H9 (cell line): Measurements from ENCODE around the gene IQGAP2. TPM values are rescaled to one million over a fixed set of nuclear protein-coding genes. Genes with fewer than 3 reads are reported as not detected.

Experiments used
- DNase-seq: peaks from one replicate; pipeline ENCODE4 v3.0.0-alpha.2; 2017
- H2AFZ ChIP-seq: one replicate; pipeline ENCODE4 v1.6.1; 2013; ENCODE audit warnings: mild to moderate bottlenecking, low read length, control low read depth, moderate library complexity
- H2AK5ac ChIP-seq: 2 replicates; pipeline ENCODE4 v1.6.1; 2013; ENCODE audit warnings: low read length, control low read depth, mixed read lengths; ENCODE audit not compliant: insufficient read length
- H2BK120ac ChIP-seq: one replicate; pipeline ENCODE4 v1.6.1; 2013; ENCODE audit warnings: low read depth, mild to moderate bottlenecking, low read length, control low read depth, inconsistent platforms; ENCODE audit not compliant: poor library complexity, severe bottlenecking
- H2BK12ac ChIP-seq: 2 replicates; pipeline ENCODE4 v1.6.1; 2013; ENCODE audit warnings: low read length, control low read depth, mixed read lengths, low read depth; ENCODE audit not compliant: insufficient read length
- H2BK15ac ChIP-seq: 2 replicates; pipeline ENCODE4 v1.6.1; 2013; ENCODE audit warnings: low read depth, low read length, control low read depth
- H2BK20ac ChIP-seq: one replicate; pipeline ENCODE4 v1.6.1; 2013; ENCODE audit warnings: low read depth, mild to moderate bottlenecking, low read length, control low read depth, inconsistent platforms; ENCODE audit not compliant: poor library complexity, severe bottlenecking
- H2BK5ac ChIP-seq: 2 replicates; pipeline ENCODE4 v1.6.1; 2013; ENCODE audit warnings: low read length, control low read depth, mixed read lengths; ENCODE audit not compliant: insufficient read length
- H3K14ac ChIP-seq: 2 replicates; pipeline ENCODE4 v1.6.1; 2013; ENCODE audit warnings: low read length, control low read depth; ENCODE audit not compliant: insufficient read depth
- H3K18ac ChIP-seq: 2 replicates; pipeline ENCODE4 v1.6.1; 2013; ENCODE audit warnings: low read depth, mild to moderate bottlenecking, mixed read lengths, low read length, control low read depth; ENCODE audit not compliant: insufficient read length
- H3K23ac ChIP-seq: 2 replicates; pipeline ENCODE4 v1.6.1; 2013; ENCODE audit warnings: low read length, control low read depth, mixed read lengths, low read depth; ENCODE audit not compliant: insufficient read length
- H3K23me2 ChIP-seq: 2 replicates; pipeline ENCODE4 v1.6.1; 2013; ENCODE audit warnings: low read depth, mild to moderate bottlenecking, mixed read lengths, low read length, control low read depth; ENCODE audit not compliant: insufficient read length, poor library complexity, severe bottlenecking
- H3K27ac ChIP-seq: 2 replicates; pipeline ENCODE4 v1.5.1; 2013; ENCODE audit warnings: low read length, control low read depth, mixed read lengths, low read depth; ENCODE audit not compliant: insufficient read length
- H3K27me3 ChIP-seq: 2 replicates; pipeline ENCODE4 v1.6.1; 2013; ENCODE audit warnings: low read length, control low read depth, inconsistent platforms; ENCODE audit not compliant: insufficient read depth
- H3K4ac ChIP-seq: 2 replicates; pipeline ENCODE4 v1.6.1; 2013; ENCODE audit warnings: low read depth, mild to moderate bottlenecking, control low read depth, inconsistent platforms, low read length, moderate library complexity
- H3K4me1 ChIP-seq: 2 replicates; pipeline ENCODE4 v1.6.1; 2013; ENCODE audit warnings: low read length, control low read depth, inconsistent platforms; ENCODE audit not compliant: insufficient read depth
- H3K4me2 ChIP-seq: 2 replicates; pipeline ENCODE4 v1.6.1; 2013; ENCODE audit warnings: low read length, control low read depth, mixed read lengths; ENCODE audit not compliant: insufficient read length, insufficient read depth
- H3K56ac ChIP-seq: 2 replicates; pipeline ENCODE4 v1.6.1; 2013; ENCODE audit warnings: low read depth, mild to moderate bottlenecking, mixed read lengths, low read length, control low read depth; ENCODE audit not compliant: insufficient read length
- H3K79me1 ChIP-seq: 2 replicates; pipeline ENCODE4 v1.6.1; 2013; ENCODE audit warnings: low read depth, mild to moderate bottlenecking, moderate library complexity, low read length, control low read depth, inconsistent platforms; ENCODE audit not compliant: insufficient read depth, poor library complexity, severe bottlenecking
- H3K79me2 ChIP-seq: 2 replicates; pipeline ENCODE4 v1.6.1; 2013; ENCODE audit warnings: low read length, control low read depth, inconsistent platforms; ENCODE audit not compliant: insufficient read depth
- H3K9ac ChIP-seq: 2 replicates; pipeline ENCODE4 v1.6.1; 2013; ENCODE audit warnings: low read length, control low read depth, mixed read lengths; ENCODE audit not compliant: insufficient read length; ENCODE audit errors: extremely low read depth
- H3K9me3 ChIP-seq: one replicate; pipeline ENCODE4 v1.6.1; 2013; ENCODE audit warnings: low read depth, low read length, inconsistent platforms; ENCODE audit not compliant: control insufficient read depth
- H3T11ph ChIP-seq: one replicate; pipeline ENCODE4 v1.6.1; 2013; ENCODE audit warnings: mild to moderate bottlenecking, low read length, control low read depth, inconsistent platforms
- H4K20me1 ChIP-seq: one replicate; pipeline ENCODE4 v1.6.1; 2013; ENCODE audit not compliant: control insufficient read depth, insufficient read length, insufficient read depth
- H4K5ac ChIP-seq: 2 replicates; pipeline ENCODE4 v1.6.1; 2013; ENCODE audit warnings: low read depth, mild to moderate bottlenecking, mixed read lengths, low read length, control low read depth; ENCODE audit not compliant: insufficient read length
- H4K8ac ChIP-seq: replicated peaks from 2 replicates; pipeline ENCODE4 v1.6.1; 2013; ENCODE audit warnings: low read length, control low read depth, mixed read lengths, low read depth; ENCODE audit not compliant: insufficient read length
- H4K91ac ChIP-seq: 2 replicates; pipeline ENCODE4 v1.6.1; 2013; ENCODE audit warnings: low read depth, mild to moderate bottlenecking, moderate library complexity, mixed read lengths, low read length, control low read depth; ENCODE audit not compliant: insufficient read length
- H3K27ac Mint-ChIP-seq, 3 experiments: 2 replicates in 2 of 3; 3 replicates in 1 of 3; pipeline ENCODE4 v1.8.0; 2020 to 2021; ENCODE audit warnings: mixed read lengths in 3 of 3, mild to moderate bottlenecking in 1 of 3, moderate library complexity in 1 of 3
- H3K27me3 Mint-ChIP-seq: 2 replicates; pipeline ENCODE4 v1.8.0; 2021; ENCODE audit warnings: low read depth, mild to moderate bottlenecking, moderate library complexity, mixed read lengths
- H3K36me3 Mint-ChIP-seq, 3 experiments: 2 replicates in 2 of 3; 3 replicates in 1 of 3; pipeline ENCODE4 v1.8.0; 2020 to 2021; ENCODE audit warnings: low read depth in 3 of 3, mixed read lengths in 3 of 3; ENCODE audit not compliant: insufficient read depth in 1 of 3
- H3K4me1 Mint-ChIP-seq, 2 experiments: 2 replicates each; pipeline ENCODE4 v1.8.0; 2020; ENCODE audit warnings: mixed read lengths in 2 of 2
- H3K4me3 Mint-ChIP-seq, 2 experiments: 2 replicates in 1 of 2; 3 replicates in 1 of 2; pipeline ENCODE4 v1.8.0; 2020 to 2021; ENCODE audit warnings: mild to moderate bottlenecking in 2 of 2, mixed read lengths in 2 of 2, moderate library complexity in 1 of 2
- H3K9me3 Mint-ChIP-seq, 2 experiments: 2 replicates in 1 of 2; 3 replicates in 1 of 2; pipeline ENCODE4 v1.8.0; 2020; ENCODE audit warnings: mild to moderate bottlenecking in 2 of 2, mixed read lengths in 2 of 2, moderate library complexity in 1 of 2
- WGBS: extraction: QIAGEN DNeasy Blood & Tissue Kit; methylation state at CpG from one replicate; pipeline ENCODE4 v1.1.7; 2013; ENCODE audit warnings: missing lambda C conversion rate, low lambda C conversion rate, mixed read lengths; ENCODE audit not compliant: insufficient read length; ENCODE audit errors: extremely low coverage; 5-methylcytosine and 5-hydroxymethylcytosine counted together
- total RNA-seq: library from RNA; stranded (reverse); gene quantifications from 2 replicates; pipeline ENCODE4 v1.2.1, GENCODE V29; 2021
- TF ChIP-seq, protein P1 (sequence below): fragments of 200-600 bp; sonication (generic); conservative IDR thresholded peaks from 3 replicates; pipeline ENCODE4 v1.8.0; 2021; ENCODE audit warnings: antibody characterized with exemption, mild to moderate bottlenecking

Gene IQGAP2
- total RNA-seq, 1 experiment from 2014 or later: 22.5 TPM

DNA sequence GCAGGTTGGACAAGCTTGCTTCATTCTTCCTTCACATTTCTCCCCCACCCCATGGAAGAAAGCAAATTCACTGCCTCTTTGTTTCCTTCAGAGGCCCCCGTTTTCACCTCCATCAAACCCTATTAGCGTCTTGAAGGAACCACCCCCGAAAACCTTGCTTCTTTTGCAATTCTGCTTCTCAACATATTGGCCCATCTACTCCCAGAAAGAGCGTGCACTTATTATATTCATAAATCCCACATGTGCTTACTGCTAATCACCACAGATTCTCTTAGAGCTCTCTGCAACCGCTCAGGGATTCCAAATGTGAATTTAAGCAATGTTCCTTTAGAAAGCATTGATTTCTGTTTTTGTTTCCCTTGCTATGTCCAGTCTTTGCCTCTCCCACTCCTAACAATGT is 219.0 kb downstream of the IQGAP2 start:
- Mint-ChIP-seq H3K9me3 (no peaks in the 10 kb centered on the region), H3K4me3 (no peak overlapping the region), H3K27me3 (no peaks in the 10 kb centered on the region), H3K36me3 (peaks cover 0 to 5% (median 0%) of the 10 kb centered on the region in 3 experiments; a peak in 1 of 7 replicates), H3K4me1 (peaks cover 11 to 22% of the 10 kb centered on the region in 2 experiments), H3K27ac (0 out of 7 replicates have a peak overlapping the region, but pooled peaks of 1 of the 3 experiments have one; percentile 4)
- Histone ChIP-seq H3K4me2 (no peak overlapping the region), H2BK12ac (no peak overlapping the region), H2BK20ac (no peak overlapping the region), H3K23me2 (no peaks in the 10 kb centered on the region), H3K14ac (no peak overlapping the region), H3K79me2 (no peaks in the 10 kb centered on the region), H2AK5ac (no peak overlapping the region), H2AFZ (no peak overlapping the region), H4K5ac (no peak overlapping the region), H4K91ac (no peak overlapping the region), H3K9me3 (no peaks in the 10 kb centered on the region), H3K4me1 (0 out of 2 replicates have a peak, but pooled peaks cover 3% of the 10 kb centered on the region), H3T11ph (no peak overlapping the region), H3K4ac (no peak overlapping the region), H4K20me1 (no peaks in the 10 kb centered on the region), H3K27ac (no peak overlapping the region), H2BK5ac (no peak overlapping the region), H2BK15ac (no peak overlapping the region), H3K18ac (no peak overlapping the region), H3K56ac (no peak overlapping the region), H3K79me1 (no peaks in the 10 kb centered on the region), H3K27me3 (no peaks in the 10 kb centered on the region), H3K9ac (no peak overlapping the region), H4K8ac (no peak overlapping the region), H2BK120ac (no peak overlapping the region), H3K23ac (no peak overlapping the region)
- no peak for DNase-seq
- TF ChIP-seq, protein P1, sequence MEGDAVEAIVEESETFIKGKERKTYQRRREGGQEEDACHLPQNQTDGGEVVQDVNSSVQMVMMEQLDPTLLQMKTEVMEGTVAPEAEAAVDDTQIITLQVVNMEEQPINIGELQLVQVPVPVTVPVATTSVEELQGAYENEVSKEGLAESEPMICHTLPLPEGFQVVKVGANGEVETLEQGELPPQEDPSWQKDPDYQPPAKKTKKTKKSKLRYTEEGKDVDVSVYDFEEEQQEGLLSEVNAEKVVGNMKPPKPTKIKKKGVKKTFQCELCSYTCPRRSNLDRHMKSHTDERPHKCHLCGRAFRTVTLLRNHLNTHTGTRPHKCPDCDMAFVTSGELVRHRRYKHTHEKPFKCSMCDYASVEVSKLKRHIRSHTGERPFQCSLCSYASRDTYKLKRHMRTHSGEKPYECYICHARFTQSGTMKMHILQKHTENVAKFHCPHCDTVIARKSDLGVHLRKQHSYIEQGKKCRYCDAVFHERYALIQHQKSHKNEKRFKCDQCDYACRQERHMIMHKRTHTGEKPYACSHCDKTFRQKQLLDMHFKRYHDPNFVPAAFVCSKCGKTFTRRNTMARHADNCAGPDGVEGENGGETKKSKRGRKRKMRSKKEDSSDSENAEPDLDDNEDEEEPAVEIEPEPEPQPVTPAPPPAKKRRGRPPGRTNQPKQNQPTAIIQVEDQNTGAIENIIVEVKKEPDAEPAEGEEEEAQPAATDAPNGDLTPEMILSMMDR: no peak
- no CpG with 5 or more reads among the region's 5 CpGs for WGBS
